GOT3 (cell line): ENCODE measurements around the gene OTX1.
"Not testable (repeated sequence)": the region's sequence is repeated elsewhere in the genome, so short reads cannot be mapped to it uniquely, and the experiment has no call there.

Experiments used
- DNase-seq: peaks from one replicate; lab custom pipeline; 2025; ENCODE audit warnings: mixed read lengths; lab: John Stamatoyannopoulos, UW

OTX1 gene

GRCh38 chr2:63058921-63059792 is 8.5 kb downstream of the OTX1 start:
- no peak for DNase-seq

GRCh38 chr2:63059793-63060471 is 9.3 kb downstream of the OTX1 start:
- DNase-seq = no peak

GRCh38 chr2:63060472-63060991 is 9.9 kb downstream of the OTX1 start:
- DNase-seq = no peak

GRCh38 chr2:63064197-63064596 is 13.6 kb downstream of the OTX1 start:
- no peak for DNase-seq

GRCh38 chr2:63064661-63065060 is 14.0 kb downstream of the OTX1 start:
- DNase-seq = no peak

- DNase-seq = no peak
Observed at GRCh38 chr2:63066265-63066664, 15.6 kb downstream of the OTX1 start.

- DNase-seq = no peak
Observed at GRCh38 chr2:63066838-63067237, 16.2 kb downstream of the OTX1 start.

GRCh38 chr2:63071664-63072063 is 21.0 kb downstream of the OTX1 start:
- no peak for DNase-seq

GRCh38 chr2:63073994-63074393 is 23.4 kb downstream of the OTX1 start:
- no peak for DNase-seq

- not testable (repeated sequence) for DNase-seq
Observed at GRCh38 chr2:63074399-63074798, 23.8 kb downstream of the OTX1 start.

GRCh38 chr2:63078852-63079606 is 28.4 kb downstream of the OTX1 start:
- no peak for DNase-seq

GRCh38 chr2:63081404-63081803 is 30.8 kb downstream of the OTX1 start:
- DNase-seq = no peak

GRCh38 chr2:63086687-63087086 is 36.1 kb downstream of the OTX1 start:
- DNase-seq = no peak

- DNase-seq = no peak
Observed at GRCh38 chr2:63092401-63092800, 41.8 kb downstream of the OTX1 start.

- DNase-seq = no peak
Observed at GRCh38 chr2:63092857-63093256, 42.2 kb downstream of the OTX1 start.

- no peak for DNase-seq
Observed at GRCh38 chr2:63093502-63093901, 42.9 kb downstream of the OTX1 start.

GRCh38 chr2:63096491-63096890 is 45.9 kb downstream of the OTX1 start:
- DNase-seq = no peak

GRCh38 chr2:63099032-63099431 is 48.4 kb downstream of the OTX1 start:
- no peak for DNase-seq

- no peak for DNase-seq
Observed at GRCh38 chr2:63101954-63102353, 51.3 kb downstream of the OTX1 start.

- DNase-seq = no peak
Observed at GRCh38 chr2:63104482-63104881, 53.9 kb downstream of the OTX1 start.
